GM23338 (cell line): ENCODE measurements around the gene DECR2. TPM values are rescaled to one million over a fixed set of nuclear protein-coding genes. Genes with fewer than 3 reads are reported as not detected.

Source experiments
- ATAC-seq: fragments of 200-7000 bp; cut with Tn5 transposase; 3 replicates; pipeline ENCODE4 v1.9.1; 2020
- DNase-seq: peaks from one replicate; pipeline ENCODE4 v3.0.0-alpha.2; 2015; ENCODE audit warnings: low spot score
- H2AFZ ChIP-seq: fragments of 200-600 bp; sonication (generic); 2 replicates; pipeline ENCODE4 v1.8.0; 2016; ENCODE audit warnings: antibody characterized with exemption, mild to moderate bottlenecking, moderate library complexity
- H3F3A ChIP-seq: fragments of 200-600 bp; sonication (generic); replicated peaks from 2 replicates; pipeline ENCODE4 v1.8.0; 2017; ENCODE audit warnings: antibody characterized with exemption, mixed run types, low read depth
- H3K27ac ChIP-seq: fragments of 200-600 bp; sonication (generic); 2 replicates; pipeline ENCODE4 v1.6.1; 2016; ENCODE audit warnings: low read depth
- H3K27me3 ChIP-seq: fragments of 200-600 bp; sonication (generic); 2 replicates; pipeline ENCODE4 v1.8.0; 2016; ENCODE audit warnings: mild to moderate bottlenecking, mixed run types, moderate library complexity; ENCODE audit not compliant: insufficient read depth
- H3K36me3 ChIP-seq: fragments of 200-600 bp; sonication (generic); 2 replicates; pipeline ENCODE4 v1.8.0; 2016; ENCODE audit warnings: mild to moderate bottlenecking; ENCODE audit not compliant: insufficient read depth
- H3K4me1 ChIP-seq: fragments of 200-600 bp; sonication (generic); 2 replicates; pipeline ENCODE4 v1.8.0; 2016; ENCODE audit warnings: mild to moderate bottlenecking, moderate library complexity; ENCODE audit not compliant: insufficient read depth
- H3K4me2 ChIP-seq: fragments of 200-600 bp; sonication (generic); 2 replicates; pipeline ENCODE4 v1.7.1; 2017; ENCODE audit warnings: mixed run types
- H3K4me3 ChIP-seq: fragments of 200-600 bp; sonication (generic); 2 replicates; pipeline ENCODE4 v1.6.1; 2016; ENCODE audit warnings: mixed run types
- H3K79me2 ChIP-seq: fragments of 200-600 bp; sonication (generic); replicated peaks from 2 replicates; pipeline ENCODE4 v1.8.0; 2017; ENCODE audit warnings: mild to moderate bottlenecking; ENCODE audit not compliant: insufficient read depth
- H3K9me2 ChIP-seq: fragments of 200-600 bp; sonication (generic); 2 replicates; pipeline ENCODE4 v1.8.0; 2017; ENCODE audit not compliant: insufficient read depth
- H4K20me1 ChIP-seq: fragments of 200-600 bp; sonication (generic); replicated peaks from 2 replicates; pipeline ENCODE4 v1.8.0; 2017; ENCODE audit warnings: mild to moderate bottlenecking; ENCODE audit not compliant: insufficient read depth
- H3K27ac Mint-ChIP-seq: 2 replicates; pipeline ENCODE4 v1.8.0; 2020; ENCODE audit warnings: inconsistent platforms, mild to moderate bottlenecking, moderate library complexity, mixed read lengths
- H3K27me3 Mint-ChIP-seq: 3 replicates; pipeline ENCODE4 v1.8.0; 2022; ENCODE audit warnings: low read depth, mild to moderate bottlenecking, moderate library complexity, mixed read lengths, inconsistent platforms; ENCODE audit not compliant: insufficient read depth, poor library complexity
- H3K36me3 Mint-ChIP-seq: 3 replicates; pipeline ENCODE4 v1.8.0; 2021; ENCODE audit warnings: low read depth, mild to moderate bottlenecking, inconsistent platforms, moderate library complexity, mixed read lengths
- H3K4me1 Mint-ChIP-seq: 3 replicates; pipeline ENCODE4 v1.8.0; 2020; ENCODE audit warnings: mild to moderate bottlenecking, inconsistent platforms, mixed read lengths
- H3K4me3 Mint-ChIP-seq: 3 replicates; pipeline ENCODE4 v1.8.0; 2021; ENCODE audit warnings: moderate library complexity, mild to moderate bottlenecking, inconsistent platforms, mixed read lengths
- H3K9me3 Mint-ChIP-seq: 3 replicates; pipeline ENCODE4 v1.8.0; 2020; ENCODE audit warnings: moderate library complexity, mild to moderate bottlenecking, inconsistent platforms, mixed read lengths
- CREB1 ChIP-seq: fragments of 250-450 bp; sonication (Bioruptor Pico); IDR thresholded peaks from 2 replicates; pipeline ENCODE4 v1.5.0; 2020; ENCODE audit warnings: low read depth, mild to moderate bottlenecking, moderate library complexity
- ETS1 ChIP-seq: IDR thresholded peaks from 2 replicates; pipeline ENCODE4 v1.6.1; 2016; ENCODE audit warnings: antibody characterized with exemption
- ZNF462 ChIP-seq: fragments of 250-450 bp; sonication (Bioruptor Pico); IDR thresholded peaks from 2 replicates; pipeline ENCODE4 v1.5.0; 2020; ENCODE audit warnings: mild to moderate bottlenecking, moderate library complexity
- polyA plus RNA-seq: library from polyadenylated mRNA; unstranded; fragments of >200 nt; fragmentation: Nextera tagmentation; extraction: Ambion mirVana; gene quantifications from 2 replicates; pipeline ENCODE4 v1.2.1, GENCODE V29; 2016
- total RNA-seq: library from RNA; depleted of rRNA; stranded (reverse); fragments of >200 nt; shearing (Covaris generic); gene quantifications from 2 replicates; pipeline ENCODE4 v1.2.3, GENCODE V29; 2014

DECR2 gene
- total and polyA plus RNA-seq, 2 experiments from 2014 or later: 20.3 to 26.9 TPM

- Mint-ChIP-seq H3K27ac (no peak overlapping the region), H3K4me1 (peaks cover 11% of the 10 kb centered on the region), H3K36me3 (peaks cover 8% of the 10 kb centered on the region), H3K4me3 (no peak overlapping the region), H3K9me3 (no peaks in the 10 kb centered on the region), H3K27me3 (peaks cover 3% of the 10 kb centered on the region)
- no peaks in the 10 kb centered on the region for H3K9me2 ChIP-seq
- H3K27me3 ChIP-seq: no peaks in the 10 kb centered on the region
- H2AFZ ChIP-seq: no peak overlapping the region
- DNase-seq: no peak
- no peaks in the 10 kb centered on the region; the same call in 1 of the 2 replicates for H3F3A ChIP-seq
- no peaks in the 10 kb centered on the region; the same call in 1 of the 2 replicates for H3K4me1 ChIP-seq
- H4K20me1 ChIP-seq: peaks cover 15% of the 10 kb centered on the region; the same call in 1 of the 2 replicates
- no peak for ATAC-seq
- TF ChIP-seq ETS1: no peak
- no peak overlapping the region for H3K4me2 ChIP-seq
- no peaks in the 10 kb centered on the region for H3K36me3 ChIP-seq
- H3K27ac ChIP-seq: no peak overlapping the region
- peaks cover 19% of the 10 kb centered on the region for H3K79me2 ChIP-seq
- H3K4me3 ChIP-seq: no peak overlapping the region
Observed at GRCh38 chr16:354971-355461, 46.7 kb upstream of the DECR2 start.

- Histone ChIP-seq H3F3A (0 out of 2 replicates have a peak, but pooled peaks cover 3% of the 10 kb centered on the region), H4K20me1 (no peaks in the 10 kb centered on the region), H3K4me1 (no peaks in the 10 kb centered on the region), H2AFZ (no peak overlapping the region), H3K36me3 (no peaks in the 10 kb centered on the region), H3K4me2 (no peak overlapping the region), H3K79me2 (peaks cover 2% of the 10 kb centered on the region), H3K27me3 (no peaks in the 10 kb centered on the region), H3K9me2 (no peaks in the 10 kb centered on the region), H3K4me3 (no peak overlapping the region), H3K27ac (no peak overlapping the region)
- no peaks in the 10 kb centered on the region for H3K36me3 Mint-ChIP-seq
- TF ChIP-seq ETS1: no peak
- H3K9me3 Mint-ChIP-seq: no peaks in the 10 kb centered on the region
- H3K4me3 Mint-ChIP-seq: no peak overlapping the region; the same call in 2 of the 3 replicates
- no peak for ATAC-seq
- DNase-seq: no peak
- peaks cover 4% of the 10 kb centered on the region for H3K27me3 Mint-ChIP-seq
- no peak overlapping the region for H3K27ac Mint-ChIP-seq
- H3K4me1 Mint-ChIP-seq: no peaks in the 10 kb centered on the region
Observed at GRCh38 chr16:356741-357140, 44.9 kb upstream of the DECR2 start.

- no peak overlapping the region for H3K4me3 Mint-ChIP-seq
- no peak for TF ChIP-seq CREB1 (CRISPR knock-in tag)
- TF ChIP-seq ZNF462 (CRISPR knock-in tag): no peak
- no peaks in the 10 kb centered on the region for H3K9me3 Mint-ChIP-seq
- H3F3A ChIP-seq: 0 out of 2 replicates have a peak, but pooled peaks cover 5% of the 10 kb centered on the region
- no peaks in the 10 kb centered on the region for H3K36me3 Mint-ChIP-seq
- no peaks in the 10 kb centered on the region for H3K79me2 ChIP-seq
- DNase-seq: no peak
- peaks cover 13% of the 10 kb centered on the region for H3K27me3 Mint-ChIP-seq
- no peaks in the 10 kb centered on the region for H3K27me3 ChIP-seq
- no peak overlapping the region for H3K4me3 ChIP-seq
- no peak for ATAC-seq
- no peaks in the 10 kb centered on the region for H3K4me1 ChIP-seq
- H3K9me2 ChIP-seq: no peaks in the 10 kb centered on the region
- no peak overlapping the region for H3K4me2 ChIP-seq
- no peak overlapping the region for H2AFZ ChIP-seq
- no peak overlapping the region for H3K27ac ChIP-seq
- H3K4me1 Mint-ChIP-seq: no peaks in the 10 kb centered on the region
- H4K20me1 ChIP-seq: no peaks in the 10 kb centered on the region
- H3K27ac Mint-ChIP-seq: no peak overlapping the region
- H3K36me3 ChIP-seq: no peaks in the 10 kb centered on the region
Observed at GRCh38 chr16:359067-359763, 42.5 kb upstream of the DECR2 start.
